Measurements from ENCODE around the gene CTTNBP2.
A peak's percentile ranks its signal among the peaks of the same experiment; 100 is the strongest.

CTTNBP2 gene

DNA sequence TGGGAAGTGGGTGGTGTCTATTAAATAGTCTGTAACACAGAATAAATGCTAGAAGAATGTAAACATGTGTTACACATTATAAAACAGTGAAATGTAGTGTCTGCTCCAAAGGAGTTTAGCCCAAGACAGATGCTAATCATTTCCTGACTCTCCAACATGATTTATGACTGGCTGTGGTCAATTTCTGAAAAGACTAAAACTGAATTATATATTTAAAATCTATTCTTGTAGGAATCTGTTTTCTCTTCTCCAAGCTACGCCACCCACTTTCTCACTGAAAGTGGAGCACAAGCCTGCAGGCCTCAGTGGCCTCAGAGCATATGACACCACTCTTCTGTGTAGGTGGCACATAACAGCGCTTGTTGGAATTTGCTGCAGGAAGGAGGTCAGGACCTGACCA lies 44.4 kb downstream of the CTTNBP2 start:
- TF ChIP-seq PRDM1 (tag by site-specific recombination; IDR thresholded peaks at IDR 0.05): no peak
- TF ChIP-seq ZNF138 (tag by site-specific recombination; IDR thresholded peaks at IDR 0.05; ENCODE audit: borderline replicate concordance): no peak
- peak; percentile 59 for TF ChIP-seq ZFHX2 (tag by site-specific recombination; conservative IDR thresholded peaks at IDR 0.05)
- peak; percentile 35; the same call in 1 of the 2 replicates for TF ChIP-seq EGR2 (tag by site-specific recombination; IDR thresholded peaks at IDR 0.05; ENCODE audit: low read depth)
- TF ChIP-seq ZNF37A (tag by site-specific recombination; IDR thresholded peaks at IDR 0.05): no peak
- no peak for TF ChIP-seq ZNF514 (tag by site-specific recombination; IDR thresholded peaks at IDR 0.05)
- no peak for TF ChIP-seq ZFP37 (tag by site-specific recombination; IDR thresholded peaks at IDR 0.05)
- Histone ChIP-seq H3K9me3 (ENCODE audit: control insufficient read depth, insufficient read depth, low read depth, low read length) (no peaks in the 10 kb centered on the region), H3K27ac (ENCODE audit: extremely low read depth, low read depth, low read length) (no peak overlapping the region), H3K4me1 (ENCODE audit: control insufficient read depth, insufficient read depth, low read length) (peaks cover 18% of the 10 kb centered on the region), H3K36me3 (ENCODE audit: control insufficient read depth in 2 of 2, insufficient read depth in 1 of 2, low read length in 2 of 2) (no peaks in the 10 kb centered on the region), H3K4me3 (ENCODE audit: low read depth, low read length) (no peak overlapping the region)
- POLR2A ChIA-PET: no interaction called here
- CTCF ChIA-PET: interaction anchor here (0.5 to 1.6 kb wide), 3 partner anchors 11 to 277 kb away, joined by 3 to 4 read pairs (median 3); no protein-coding TSS in a partner anchor

DNA sequence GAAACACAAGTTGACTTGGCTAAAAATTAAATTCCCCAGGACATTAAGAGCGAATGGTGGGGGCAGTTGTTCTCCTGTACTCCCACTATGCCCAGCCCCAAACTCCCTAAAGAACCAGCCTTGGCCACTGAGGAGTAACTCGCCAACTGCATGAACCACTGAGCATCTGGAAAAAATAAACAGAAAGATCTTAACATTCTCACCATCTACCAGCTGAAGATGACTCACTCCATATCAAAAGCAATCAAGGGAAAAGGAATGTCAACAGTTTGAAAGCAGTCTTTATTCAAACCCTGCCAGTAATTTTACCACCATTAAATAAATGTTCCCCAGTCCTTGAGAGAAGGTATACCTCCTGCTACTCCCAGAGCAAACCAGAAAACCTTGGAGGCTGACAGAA lies 45.4 kb downstream of the CTTNBP2 start:
- ChIA-PET POLR2A (no interaction called here), CTCF (interaction anchor here (1.6 kb wide), 1 partner anchor 26 kb away, joined by 4 read pairs; no protein-coding TSS in a partner anchor)
- Histone ChIP-seq H3K4me1 (ENCODE audit: control insufficient read depth, insufficient read depth, low read length) (peaks cover 18% of the 10 kb centered on the region), H3K9me3 (ENCODE audit: control insufficient read depth, insufficient read depth, low read depth, low read length) (no peaks in the 10 kb centered on the region), H3K27ac (ENCODE audit: extremely low read depth, low read depth, low read length) (no peak overlapping the region; the same call in 1 of the 2 replicates), H3K36me3 (ENCODE audit: control insufficient read depth in 2 of 2, insufficient read depth in 1 of 2, low read length in 2 of 2) (no peaks in the 10 kb centered on the region), H3K4me3 (ENCODE audit: low read depth, low read length) (no peak overlapping the region)
- TF ChIP-seq ZNF26 (tag by site-specific recombination; IDR thresholded peaks at IDR 0.05): no peak
- no peak for TF ChIP-seq ZNF623 (tag by site-specific recombination; IDR thresholded peaks at IDR 0.05)
- TF ChIP-seq, protein P1, sequence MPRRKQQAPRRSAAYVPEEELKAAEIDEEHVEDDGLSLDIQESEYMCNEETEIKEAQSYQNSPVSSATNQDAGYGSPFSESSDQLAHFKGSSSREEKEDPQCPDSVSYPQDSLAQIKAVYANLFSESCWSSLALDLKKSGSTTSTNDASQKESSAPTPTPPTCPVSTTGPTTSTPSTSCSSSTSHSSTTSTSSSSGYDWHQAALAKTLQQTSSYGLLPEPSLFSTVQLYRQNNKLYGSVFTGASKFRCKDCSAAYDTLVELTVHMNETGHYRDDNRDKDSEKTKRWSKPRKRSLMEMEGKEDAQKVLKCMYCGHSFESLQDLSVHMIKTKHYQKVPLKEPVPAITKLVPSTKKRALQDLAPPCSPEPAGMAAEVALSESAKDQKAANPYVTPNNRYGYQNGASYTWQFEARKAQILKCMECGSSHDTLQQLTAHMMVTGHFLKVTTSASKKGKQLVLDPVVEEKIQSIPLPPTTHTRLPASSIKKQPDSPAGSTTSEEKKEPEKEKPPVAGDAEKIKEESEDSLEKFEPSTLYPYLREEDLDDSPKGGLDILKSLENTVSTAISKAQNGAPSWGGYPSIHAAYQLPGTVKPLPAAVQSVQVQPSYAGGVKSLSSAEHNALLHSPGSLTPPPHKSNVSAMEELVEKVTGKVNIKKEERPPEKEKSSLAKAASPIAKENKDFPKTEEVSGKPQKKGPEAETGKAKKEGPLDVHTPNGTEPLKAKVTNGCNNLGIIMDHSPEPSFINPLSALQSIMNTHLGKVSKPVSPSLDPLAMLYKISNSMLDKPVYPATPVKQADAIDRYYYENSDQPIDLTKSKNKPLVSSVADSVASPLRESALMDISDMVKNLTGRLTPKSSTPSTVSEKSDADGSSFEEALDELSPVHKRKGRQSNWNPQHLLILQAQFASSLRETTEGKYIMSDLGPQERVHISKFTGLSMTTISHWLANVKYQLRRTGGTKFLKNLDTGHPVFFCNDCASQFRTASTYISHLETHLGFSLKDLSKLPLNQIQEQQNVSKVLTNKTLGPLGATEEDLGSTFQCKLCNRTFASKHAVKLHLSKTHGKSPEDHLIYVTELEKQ (tag by site-specific recombination; IDR thresholded peaks at IDR 0.05; ENCODE audit: borderline replicate concordance): 0 out of 2 replicates have a peak, but pooled peaks have one; percentile 75
- peak; percentile 40; the same call in 1 of the 2 replicates for TF ChIP-seq PRDM1 (tag by site-specific recombination; IDR thresholded peaks at IDR 0.05)
- TF ChIP-seq WT1 (tag by site-specific recombination; IDR thresholded peaks at IDR 0.05): 0 out of 2 replicates have a peak, but pooled peaks have one; percentile 50
- TF ChIP-seq ZNF394 (tag by site-specific recombination; IDR thresholded peaks at IDR 0.05; ENCODE audit: borderline replicate concordance): no peak; the same call in 1 of the 2 replicates
- TF ChIP-seq ZNF324 (tag by site-specific recombination; IDR thresholded peaks at IDR 0.05): no peak
- TF ChIP-seq ZNF629 (tag by site-specific recombination; IDR thresholded peaks at IDR 0.05): 0 out of 2 replicates have a peak, but pooled peaks have one; percentile 23
- TF ChIP-seq ZNF843 (tag by site-specific recombination; IDR thresholded peaks at IDR 0.05): 0 out of 2 replicates have a peak, but pooled peaks have one; percentile 15
- TF ChIP-seq ZNF549 (tag by site-specific recombination; IDR thresholded peaks at IDR 0.05): peak; percentile 79
- TF ChIP-seq SP7 (tag by site-specific recombination; IDR thresholded peaks at IDR 0.05): no peak
- no peak for TF ChIP-seq ZNF76 (tag by site-specific recombination; IDR thresholded peaks at IDR 0.05; ENCODE audit: borderline replicate concordance, low read depth)
- TF ChIP-seq OSR2 (tag by site-specific recombination; IDR thresholded peaks at IDR 0.05): 0 out of 2 replicates have a peak, but pooled peaks have one; percentile 43
- no peak for TF ChIP-seq ZNF747 (tag by site-specific recombination; IDR thresholded peaks at IDR 0.05)
- TF ChIP-seq, protein P2, sequence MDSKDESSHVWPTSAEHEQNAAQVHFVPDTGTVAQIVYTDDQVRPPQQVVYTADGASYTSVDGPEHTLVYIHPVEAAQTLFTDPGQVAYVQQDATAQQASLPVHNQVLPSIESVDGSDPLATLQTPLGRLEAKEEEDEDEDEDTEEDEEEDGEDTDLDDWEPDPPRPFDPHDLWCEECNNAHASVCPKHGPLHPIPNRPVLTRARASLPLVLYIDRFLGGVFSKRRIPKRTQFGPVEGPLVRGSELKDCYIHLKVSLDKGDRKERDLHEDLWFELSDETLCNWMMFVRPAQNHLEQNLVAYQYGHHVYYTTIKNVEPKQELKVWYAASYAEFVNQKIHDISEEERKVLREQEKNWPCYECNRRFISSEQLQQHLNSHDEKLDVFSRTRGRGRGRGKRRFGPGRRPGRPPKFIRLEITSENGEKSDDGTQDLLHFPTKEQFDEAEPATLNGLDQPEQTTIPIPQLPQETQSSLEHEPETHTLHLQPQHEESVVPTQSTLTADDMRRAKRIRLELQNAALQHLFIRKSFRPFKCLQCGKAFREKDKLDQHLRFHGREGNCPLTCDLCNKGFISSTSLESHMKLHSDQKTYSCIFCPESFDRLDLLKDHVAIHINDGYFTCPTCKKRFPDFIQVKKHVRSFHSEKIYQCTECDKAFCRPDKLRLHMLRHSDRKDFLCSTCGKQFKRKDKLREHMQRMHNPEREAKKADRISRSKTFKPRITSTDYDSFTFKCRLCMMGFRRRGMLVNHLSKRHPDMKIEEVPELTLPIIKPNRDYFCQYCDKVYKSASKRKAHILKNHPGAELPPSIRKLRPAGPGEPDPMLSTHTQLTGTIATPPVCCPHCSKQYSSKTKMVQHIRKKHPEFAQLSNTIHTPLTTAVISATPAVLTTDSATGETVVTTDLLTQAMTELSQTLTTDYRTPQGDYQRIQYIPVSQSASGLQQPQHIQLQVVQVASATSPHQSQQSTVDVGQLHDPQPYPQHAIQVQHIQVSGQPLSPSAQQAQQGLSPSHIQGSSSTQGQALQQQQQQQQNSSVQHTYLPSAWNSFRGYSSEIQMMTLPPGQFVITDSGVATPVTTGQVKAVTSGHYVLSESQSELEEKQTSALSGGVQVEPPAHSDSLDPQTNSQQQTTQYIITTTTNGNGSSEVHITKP (tag by site-specific recombination; IDR thresholded peaks at IDR 0.05): peak; percentile 35; the same call in 1 of the 2 replicates
- TF ChIP-seq ZEB2 (tag by site-specific recombination; IDR thresholded peaks at IDR 0.05): peak; percentile 53; the same call in 1 of the 2 replicates
- TF ChIP-seq, protein P3, sequence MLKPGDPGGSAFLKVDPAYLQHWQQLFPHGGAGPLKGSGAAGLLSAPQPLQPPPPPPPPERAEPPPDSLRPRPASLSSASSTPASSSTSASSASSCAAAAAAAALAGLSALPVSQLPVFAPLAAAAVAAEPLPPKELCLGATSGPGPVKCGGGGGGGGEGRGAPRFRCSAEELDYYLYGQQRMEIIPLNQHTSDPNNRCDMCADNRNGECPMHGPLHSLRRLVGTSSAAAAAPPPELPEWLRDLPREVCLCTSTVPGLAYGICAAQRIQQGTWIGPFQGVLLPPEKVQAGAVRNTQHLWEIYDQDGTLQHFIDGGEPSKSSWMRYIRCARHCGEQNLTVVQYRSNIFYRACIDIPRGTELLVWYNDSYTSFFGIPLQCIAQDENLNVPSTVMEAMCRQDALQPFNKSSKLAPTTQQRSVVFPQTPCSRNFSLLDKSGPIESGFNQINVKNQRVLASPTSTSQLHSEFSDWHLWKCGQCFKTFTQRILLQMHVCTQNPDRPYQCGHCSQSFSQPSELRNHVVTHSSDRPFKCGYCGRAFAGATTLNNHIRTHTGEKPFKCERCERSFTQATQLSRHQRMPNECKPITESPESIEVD (tag by site-specific recombination; IDR thresholded peaks at IDR 0.05): no peak
- TF ChIP-seq SCRT2 (tag by site-specific recombination; IDR thresholded peaks at IDR 0.05): peak; percentile 15; the same call in 1 of the 2 replicates
